ENCODE results near the gene WDFY4. TPM values are rescaled to one million over a fixed set of nuclear protein-coding genes. Genes with fewer than 3 reads are reported as not detected.

The WDFY4 gene
- total RNA-seq, 1 donor from 2014 or later, result 0.25 TPM

GRCh38 chr10:48745662-48746245 lies 61.1 kb downstream of the WDFY4 start:
- no peak overlapping the region for H3K4me3 ChIP-seq (ENCODE audit: insufficient read depth, low read depth, low read length)
- H3K27me3 ChIP-seq (ENCODE audit: insufficient read depth, low read length), result no peaks in the 10 kb centered on the region
- Mint-ChIP-seq H3K4me1 (ENCODE audit: low read depth, unreplicated experiment) (no peaks in the 10 kb centered on the region), H3K36me3 (ENCODE audit: low read depth, unreplicated experiment) (no peaks in the 10 kb centered on the region), H3K27me3 (ENCODE audit: low read depth, unreplicated experiment) (peaks cover 12% of the 10 kb centered on the region), H3K9me3 (ENCODE audit: unreplicated experiment) (no peaks in the 10 kb centered on the region), H3K4me3 (ENCODE audit: unreplicated experiment) (no peak overlapping the region), H3K27ac (ENCODE audit: unreplicated experiment) (no peak overlapping the region)
- no peak for FAIRE-seq
- H2AFZ ChIP-seq (ENCODE audit: low read depth, low read length), result no peak overlapping the region
- no peaks in the 10 kb centered on the region for H3K4me1 ChIP-seq (ENCODE audit: insufficient read depth, low read length)
- no peaks in the 10 kb centered on the region for H3K36me3 ChIP-seq (ENCODE audit: insufficient read depth, low read length)
- H4K20me1 ChIP-seq (ENCODE audit: insufficient read depth, low read length), result no peaks in the 10 kb centered on the region
- H3K27ac ChIP-seq (ENCODE audit: low read depth, low read length), result no peak overlapping the region
- no peaks in the 10 kb centered on the region for H3K79me2 ChIP-seq (ENCODE audit: insufficient read depth, low read length)
- H3K4me2 ChIP-seq (ENCODE audit: low read length), result no peak overlapping the region
- TF ChIP-seq CTCF (IDR thresholded peaks at IDR 0.05; ENCODE audit: insufficient read depth, low read depth, low read length) (no peak), EZH2 (IDR thresholded peaks at IDR 0.05; ENCODE audit: insufficient read depth, low read length) (no peak)
- H3K9me3 ChIP-seq (ENCODE audit: insufficient read depth, low read depth, low read length), result no peaks in the 10 kb centered on the region
- DNase-seq (ENCODE audit: low read depth), result no peak
- H3K9ac ChIP-seq (ENCODE audit: low read length), result no peak overlapping the region

- no peak for DNase-seq (ENCODE audit: low read depth)
- H3K27ac ChIP-seq (ENCODE audit: low read depth, low read length), result no peak overlapping the region
- H3K4me1 ChIP-seq (ENCODE audit: insufficient read depth, low read length), result no peaks in the 10 kb centered on the region
- H3K4me2 ChIP-seq (ENCODE audit: low read length), result no peak overlapping the region
- Mint-ChIP-seq H3K4me3 (ENCODE audit: unreplicated experiment) (no peak overlapping the region), H3K9me3 (ENCODE audit: unreplicated experiment) (peaks cover 3% of the 10 kb centered on the region), H3K4me1 (ENCODE audit: low read depth, unreplicated experiment) (no peaks in the 10 kb centered on the region), H3K27ac (ENCODE audit: unreplicated experiment) (no peak overlapping the region), H3K27me3 (ENCODE audit: low read depth, unreplicated experiment) (peaks cover 8% of the 10 kb centered on the region), H3K36me3 (ENCODE audit: low read depth, unreplicated experiment) (no peaks in the 10 kb centered on the region)
- H3K4me3 ChIP-seq (ENCODE audit: insufficient read depth, low read depth, low read length), result no peak overlapping the region
- H2AFZ ChIP-seq (ENCODE audit: low read depth, low read length), result no peak overlapping the region
- H4K20me1 ChIP-seq (ENCODE audit: insufficient read depth, low read length), result no peaks in the 10 kb centered on the region
- H3K36me3 ChIP-seq (ENCODE audit: insufficient read depth, low read length), result no peaks in the 10 kb centered on the region
- no peaks in the 10 kb centered on the region for H3K27me3 ChIP-seq (ENCODE audit: insufficient read depth, low read length)
- no peaks in the 10 kb centered on the region for H3K9me3 ChIP-seq (ENCODE audit: insufficient read depth, low read depth, low read length)
- H3K79me2 ChIP-seq (ENCODE audit: insufficient read depth, low read length), result no peaks in the 10 kb centered on the region
- FAIRE-seq, result no peak
- H3K9ac ChIP-seq (ENCODE audit: low read length), result no peak overlapping the region
- TF ChIP-seq CTCF (IDR thresholded peaks at IDR 0.05; ENCODE audit: insufficient read depth, low read depth, low read length) (no peak), EZH2 (IDR thresholded peaks at IDR 0.05; ENCODE audit: insufficient read depth, low read length) (no peak)
Measured at GRCh38 chr10:48748573-48748972, 63.9 kb downstream of the WDFY4 start.

- Mint-ChIP-seq H3K4me1 (ENCODE audit: low read depth, unreplicated experiment) (no peaks in the 10 kb centered on the region), H3K27me3 (ENCODE audit: low read depth, unreplicated experiment) (peaks cover 4% of the 10 kb centered on the region), H3K9me3 (ENCODE audit: unreplicated experiment) (peaks cover 3% of the 10 kb centered on the region), H3K36me3 (ENCODE audit: low read depth, unreplicated experiment) (no peaks in the 10 kb centered on the region), H3K4me3 (ENCODE audit: unreplicated experiment) (no peak overlapping the region), H3K27ac (ENCODE audit: unreplicated experiment) (no peak overlapping the region)
- H3K4me2 ChIP-seq (ENCODE audit: low read length), result no peak overlapping the region
- H3K27me3 ChIP-seq (ENCODE audit: insufficient read depth, low read length), result no peaks in the 10 kb centered on the region
- DNase-seq (ENCODE audit: low read depth), result no peak
- no peaks in the 10 kb centered on the region for H3K36me3 ChIP-seq (ENCODE audit: insufficient read depth, low read length)
- TF ChIP-seq EZH2 (IDR thresholded peaks at IDR 0.05; ENCODE audit: insufficient read depth, low read length) (no peak), CTCF (IDR thresholded peaks at IDR 0.05; ENCODE audit: insufficient read depth, low read depth, low read length) (no peak)
- H3K27ac ChIP-seq (ENCODE audit: low read depth, low read length), result no peak overlapping the region
- no peaks in the 10 kb centered on the region for H3K9me3 ChIP-seq (ENCODE audit: insufficient read depth, low read depth, low read length)
- no peaks in the 10 kb centered on the region for H3K4me1 ChIP-seq (ENCODE audit: insufficient read depth, low read length)
- FAIRE-seq, result no peak
- no peak overlapping the region for H2AFZ ChIP-seq (ENCODE audit: low read depth, low read length)
- H4K20me1 ChIP-seq (ENCODE audit: insufficient read depth, low read length), result no peaks in the 10 kb centered on the region
- no peaks in the 10 kb centered on the region for H3K79me2 ChIP-seq (ENCODE audit: insufficient read depth, low read length)
- H3K4me3 ChIP-seq (ENCODE audit: insufficient read depth, low read depth, low read length), result no peak overlapping the region
- no peak overlapping the region for H3K9ac ChIP-seq (ENCODE audit: low read length)
Measured at GRCh38 chr10:48749254-48749787, 64.6 kb downstream of the WDFY4 start.

All from astrocyte (in vitro differentiated cells and primary cell).